Activated naive CD4-positive, alpha-beta T cell treated with Interleukin-2 at 50 U/mL for 16 hours (primary cell): ENCODE results near the gene ASMTL.
"Not testable (repeated sequence)": the region's sequence is repeated elsewhere in the genome, so short reads cannot be mapped to it uniquely, and the experiment has no call there.

Experiments used
- DNase-seq: peaks from one replicate; pipeline ENCODE4 v3.0.0-alpha.2; 2020

ASMTL gene

GRCh38 chrX:1433646-1434357, 18.9 kb downstream of the ASMTL start:
- DNase-seq = no peak

DNA sequence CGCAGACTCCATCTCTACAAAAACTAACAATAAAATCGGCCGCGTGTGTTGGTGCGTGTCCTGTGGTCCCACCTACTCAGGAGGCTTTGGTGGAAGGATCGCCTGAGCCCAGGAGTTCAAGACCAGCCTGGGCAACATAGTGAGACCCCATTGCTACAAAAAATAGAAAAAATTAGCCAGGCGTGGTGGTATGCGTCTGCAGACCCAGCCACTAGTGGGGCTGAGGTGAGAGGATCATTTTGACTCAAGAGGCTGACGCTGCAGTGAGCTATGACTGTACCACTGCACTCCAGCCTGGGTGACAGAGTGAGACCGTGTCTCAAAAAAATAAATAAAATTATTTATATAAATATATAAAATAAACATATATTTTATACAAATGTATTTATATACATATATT, 22.3 kb downstream of the ASMTL start:
- no peak for DNase-seq

DNA sequence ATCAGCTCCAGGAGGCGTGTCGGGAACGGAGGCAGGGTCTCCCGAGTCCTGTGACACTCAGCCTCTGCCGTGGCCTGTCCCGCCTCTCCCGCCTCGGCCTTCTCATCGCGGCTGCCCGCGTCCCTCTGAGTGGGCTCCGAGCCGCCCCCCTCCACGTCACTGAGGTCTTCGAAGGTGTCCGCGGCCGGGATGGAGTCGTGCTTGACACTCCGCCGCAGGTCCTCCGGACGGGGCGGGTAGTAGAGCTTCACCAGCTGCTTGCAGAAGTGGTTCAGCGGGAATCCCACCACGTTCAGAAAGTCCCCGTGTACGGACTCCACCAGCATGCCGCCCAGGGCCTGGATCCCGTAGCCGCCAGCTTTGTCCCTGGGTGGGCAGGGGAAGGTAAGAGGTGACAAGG, 25.0 kb downstream of the ASMTL start:
- no peak for DNase-seq

DNA sequence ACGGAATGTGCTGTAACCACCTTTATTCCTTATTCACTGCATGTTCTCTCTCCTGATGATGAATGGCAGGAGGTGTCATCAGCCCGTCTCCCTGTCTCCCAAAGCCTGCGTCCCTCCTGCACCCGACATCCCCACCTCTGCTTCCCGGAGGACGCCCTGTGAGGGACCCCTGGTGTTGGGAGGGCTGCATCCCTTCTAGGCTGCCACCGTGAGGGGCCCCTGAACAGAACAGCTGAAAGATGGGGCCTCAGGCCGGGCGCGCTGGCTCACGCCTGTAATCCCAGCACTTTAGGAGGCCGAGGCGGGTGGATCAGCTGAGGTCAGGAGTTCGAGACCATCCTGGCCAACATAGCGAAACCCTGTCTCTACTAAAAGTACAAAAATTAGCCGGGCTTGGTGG, 26.4 kb downstream of the ASMTL start:
- DNase-seq = not testable (repeated sequence)

DNA sequence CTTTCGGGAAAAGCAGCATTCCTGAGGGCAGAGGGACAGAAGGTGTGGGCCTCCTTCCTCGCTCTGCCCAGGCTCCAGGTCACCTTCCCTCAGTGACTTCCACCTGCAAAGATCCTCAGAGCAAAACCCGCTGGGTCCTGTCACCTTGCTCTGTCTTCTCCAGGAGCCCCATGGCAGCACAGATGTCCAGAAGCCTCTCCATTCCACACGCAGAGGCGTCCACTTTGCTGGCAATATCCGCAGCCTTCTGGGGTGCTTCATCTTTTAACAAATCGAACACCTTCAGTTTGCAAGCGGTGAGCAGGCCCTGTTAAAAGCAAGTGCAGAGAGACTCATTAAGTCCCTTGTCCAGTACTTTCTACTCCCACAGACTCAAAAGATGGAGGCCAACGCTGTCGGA, 27.3 kb downstream of the ASMTL start:
- no peak for DNase-seq

- no peak for DNase-seq
Observed at GRCh38 chrX:1424147-1424851, 28.4 kb downstream of the ASMTL start.

DNA sequence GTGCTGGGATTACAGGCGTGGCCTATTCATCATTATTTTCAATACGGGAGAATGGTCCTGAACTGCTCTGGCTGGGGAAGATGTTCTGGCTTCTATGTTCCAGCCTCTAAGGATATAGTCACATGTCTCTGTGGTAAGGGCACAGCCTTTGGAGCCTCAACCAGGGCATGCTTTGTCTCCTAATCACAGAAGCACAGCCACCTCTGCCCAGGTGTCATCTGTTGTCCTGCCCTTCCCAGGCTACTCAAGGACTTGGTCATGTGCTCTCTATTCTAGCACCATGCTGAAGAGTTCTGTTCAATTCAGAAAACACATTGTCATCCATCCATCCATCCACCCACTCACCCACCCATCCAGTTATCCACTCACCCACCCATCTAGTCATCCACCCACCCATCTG, 29.5 kb downstream of the ASMTL start:
- DNase-seq = no peak

DNA sequence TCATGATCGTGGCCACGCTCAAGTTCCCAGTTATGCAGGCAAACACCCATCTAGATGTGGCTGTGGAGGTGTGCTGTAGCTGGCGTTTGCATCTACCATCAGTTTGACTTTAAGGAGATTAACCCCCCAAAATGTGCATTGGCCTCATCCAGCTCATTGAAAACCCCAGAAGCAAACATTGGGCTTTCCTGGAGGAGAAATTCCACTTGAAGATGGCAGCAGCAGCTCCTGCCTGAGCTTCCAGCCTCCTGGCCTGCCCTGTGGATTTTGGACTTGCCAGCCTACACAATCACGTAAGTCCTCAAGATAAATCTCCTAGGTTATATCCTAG, 30.6 kb downstream of the ASMTL start:
- no peak for DNase-seq

DNA sequence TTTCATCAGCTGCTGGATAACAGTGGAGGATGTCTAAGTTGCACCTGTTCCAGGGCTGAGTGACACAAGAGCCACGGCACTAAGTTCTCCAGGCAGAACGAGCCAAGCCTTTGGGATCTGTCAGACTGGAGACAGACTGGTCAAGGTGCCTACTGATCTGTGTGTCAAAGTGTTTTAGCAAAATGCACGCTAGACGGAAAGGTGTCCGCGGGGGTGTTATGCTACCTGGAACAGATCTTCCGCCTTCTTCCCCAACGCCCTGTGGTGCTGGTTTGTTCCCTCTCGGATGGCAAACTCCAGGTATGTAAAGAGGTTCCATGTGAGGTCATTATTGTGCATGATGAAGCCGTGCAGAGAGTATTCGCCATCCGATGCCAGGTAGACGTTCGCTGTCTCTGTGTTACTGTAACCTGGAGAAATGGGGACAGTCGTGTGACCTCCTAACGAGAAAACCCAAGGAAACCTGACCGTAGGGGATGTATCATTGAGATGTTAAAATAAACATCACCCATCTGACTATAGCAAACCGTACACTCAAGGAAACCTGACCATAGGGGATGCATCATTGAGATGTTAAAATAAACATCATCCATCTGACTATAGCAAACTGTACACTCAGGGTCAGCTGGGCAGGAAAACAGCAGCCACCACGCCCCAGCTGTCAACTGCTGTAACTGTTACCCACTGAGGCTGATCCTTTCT, 31.1 kb downstream of the ASMTL start:
- no peak for DNase-seq

GRCh38 chrX:1420371-1420770, 32.3 kb downstream of the ASMTL start:
- no peak for DNase-seq

DNA sequence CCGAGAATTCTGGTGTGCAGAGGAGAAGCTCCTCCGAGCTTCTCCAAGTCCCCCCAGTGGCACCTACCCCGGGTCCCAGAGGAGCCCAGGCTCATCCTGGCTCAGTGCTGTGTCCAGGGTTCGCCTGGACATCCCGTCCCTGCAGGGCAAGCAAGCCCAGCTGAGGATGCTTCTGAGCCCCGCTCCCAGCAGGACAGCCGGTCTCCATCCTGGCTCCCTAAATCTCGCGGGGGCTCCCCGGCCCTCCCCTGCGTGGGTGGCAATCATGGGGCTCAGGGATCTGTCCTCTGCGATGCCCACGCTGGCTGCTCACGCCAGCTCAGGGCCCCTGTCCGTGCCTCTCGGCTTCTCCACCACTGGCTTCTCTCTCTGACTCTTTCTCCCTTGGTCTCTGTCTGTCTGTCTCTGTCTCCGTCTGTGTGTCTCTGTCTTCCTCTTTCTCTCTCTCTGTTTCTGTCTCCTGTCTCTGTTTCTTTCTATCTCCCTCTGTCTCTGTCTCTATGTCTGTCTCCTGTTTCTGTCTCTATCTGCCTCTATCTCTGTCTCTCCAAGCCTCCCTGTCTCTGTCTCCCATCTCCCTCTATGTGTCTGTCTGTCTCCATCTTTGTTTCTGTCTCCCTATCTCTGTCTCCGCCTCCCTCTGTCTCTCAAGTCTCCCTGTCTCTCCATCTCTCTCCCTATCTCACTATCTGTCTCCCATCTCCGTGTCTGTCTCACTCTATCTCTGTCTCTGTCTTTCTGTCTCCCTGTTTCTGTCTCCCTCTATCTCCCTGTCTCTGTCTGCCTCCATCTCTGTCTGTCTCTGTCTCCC, 33.0 kb downstream of the ASMTL start:
- no peak for DNase-seq

- DNase-seq = no peak
Observed at GRCh38 chrX:1418901-1419544, 33.7 kb downstream of the ASMTL start.

DNA sequence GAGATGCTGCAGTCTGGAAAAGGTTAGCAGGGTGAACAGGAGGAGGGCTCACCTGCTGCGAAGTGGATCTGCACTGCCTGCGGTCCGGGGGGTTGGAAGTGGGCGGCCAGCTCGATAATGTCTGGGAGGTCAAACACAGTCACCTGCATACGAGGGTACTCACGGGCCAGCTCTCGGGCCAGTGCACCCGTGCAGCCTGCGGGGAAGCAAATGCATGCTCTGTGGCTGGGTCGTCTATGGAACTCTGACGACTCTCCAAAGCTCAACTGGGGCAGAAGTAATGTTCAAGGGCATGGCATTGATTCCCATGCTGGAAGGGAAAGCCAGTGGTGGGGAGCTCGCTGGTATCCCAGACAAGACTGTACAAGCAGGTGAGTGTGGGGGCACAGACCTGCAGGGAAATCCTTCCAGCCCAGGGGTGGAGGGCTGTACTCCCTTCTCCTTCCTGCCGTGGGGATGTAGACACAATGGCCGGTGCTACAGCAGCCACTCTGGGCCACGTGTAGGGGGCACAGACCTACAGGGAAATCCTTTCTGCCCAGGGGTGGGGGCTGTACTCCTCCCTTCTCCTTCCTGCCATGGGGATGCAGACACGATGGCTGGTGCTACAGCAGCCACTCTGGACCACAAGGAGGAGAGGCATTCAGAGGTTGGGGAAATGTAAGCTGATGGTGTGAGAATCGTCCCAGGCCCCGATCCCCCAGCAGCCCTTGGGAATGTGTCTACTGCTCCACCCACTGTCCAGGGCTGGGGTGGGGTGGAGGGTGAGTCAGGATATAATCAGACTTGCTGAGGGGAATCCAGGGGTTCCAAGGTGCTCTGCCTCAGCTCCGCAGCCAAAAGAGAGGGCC, 34.6 kb downstream of the ASMTL start:
- DNase-seq = no peak

GRCh38 chrX:1416965-1417760, 35.5 kb downstream of the ASMTL start:
- no peak for DNase-seq

DNA sequence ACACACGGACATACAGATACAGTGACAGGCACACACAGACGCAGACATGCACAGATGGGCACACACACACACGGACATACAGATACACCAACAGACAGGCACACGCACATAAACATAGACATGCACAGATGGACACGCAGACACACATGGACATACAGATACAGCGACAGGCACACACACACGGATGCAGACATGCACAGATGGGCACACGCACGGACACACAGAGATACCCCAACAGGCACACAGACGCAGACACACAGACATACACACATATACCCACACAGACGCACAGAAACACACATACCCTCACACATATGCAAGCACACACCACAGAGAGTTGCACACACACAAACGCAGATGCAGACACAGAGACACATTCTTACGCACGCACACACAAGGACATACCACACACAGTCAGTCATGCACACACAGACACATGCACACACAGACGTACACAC, 36.4 kb downstream of the ASMTL start:
- DNase-seq = no peak

GRCh38 chrX:1412551-1413161, 40.1 kb downstream of the ASMTL start:
- DNase-seq = no peak

- no peak for DNase-seq
Observed at GRCh38 chrX:1411326-1411725, 41.4 kb downstream of the ASMTL start.

GRCh38 chrX:1407035-1407434, 45.7 kb downstream of the ASMTL start:
- DNase-seq = no peak

- not testable (repeated sequence) for DNase-seq
Observed at GRCh38 chrX:1405769-1406168, 46.9 kb downstream of the ASMTL start.

DNA sequence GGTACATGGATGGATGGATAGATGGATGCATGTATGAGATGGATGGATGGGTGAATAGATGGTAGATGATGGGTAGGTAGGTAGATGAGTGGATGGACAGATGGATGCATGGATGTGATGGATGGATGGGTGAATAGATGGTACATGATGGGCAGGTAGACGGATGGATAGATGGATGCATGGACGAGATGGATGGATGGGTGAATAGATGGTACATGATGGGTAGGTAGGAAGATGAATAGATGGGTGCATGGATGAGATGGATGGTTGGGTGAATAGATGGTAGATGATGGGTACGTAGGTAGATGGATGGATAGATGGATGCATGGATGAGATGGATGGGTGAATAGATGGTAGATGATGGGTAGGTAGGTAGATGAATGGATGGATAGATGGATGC, 48.8 kb downstream of the ASMTL start:
- not testable (repeated sequence) for DNase-seq
